ENCODE results near the gene NAGPA. TPM values are rescaled to one million over a fixed set of nuclear protein-coding genes. Genes with fewer than 3 reads are reported as not detected.

Gene NAGPA
- total and polyA plus RNA-seq, 2 of the 8 experiments (the other 6 are each of a cell fraction or from before 2014, with no cell fraction given), result 10.1 to 13.2 TPM

DNA sequence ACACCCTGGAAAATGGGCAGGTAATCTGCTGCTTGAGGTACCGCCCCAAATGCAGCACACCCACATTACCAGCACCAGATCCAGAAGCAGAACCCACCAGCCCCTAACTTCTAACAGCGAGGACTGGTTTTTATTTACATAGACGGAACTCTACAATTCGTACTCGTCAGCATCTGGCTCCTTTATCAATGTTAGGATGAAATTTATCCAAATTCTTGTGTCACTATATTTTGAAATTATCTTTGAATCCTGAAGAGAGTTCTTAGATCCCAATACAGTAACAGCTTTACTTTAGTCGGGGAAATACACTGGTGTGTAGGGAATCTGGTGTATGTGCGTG, 37.6 kb upstream of the NAGPA start (continued):
- TF ChIP-seq TAF7 (optimal IDR thresholded peaks at IDR 0.05; ENCODE audit: borderline replicate concordance, low read depth, low read length) (no peak), YY1 (IDR thresholded peaks at IDR 0.05; ENCODE audit: low read depth, low read length) (no peak), KDM1A (IDR thresholded peaks at IDR 0.05; ENCODE audit: borderline replicate concordance, low read length) (no peak), TCF12 (IDR thresholded peaks at IDR 0.05; ENCODE audit: low read depth, low read length) (no peak), TBP (IDR thresholded peaks at IDR 0.05; ENCODE audit: low read depth, low read length) (no peak), POLR2A (IDR thresholded peaks at IDR 0.05; ENCODE audit: control extremely low read depth in 1 of 2, low read depth in 2 of 2, low read length in 2 of 2) (no peak), CTBP2 (IDR thresholded peaks at IDR 0.05; ENCODE audit: borderline replicate concordance, insufficient read depth, insufficient read length, low read length) (no peak)

All from H1 (cell line).